K562 (cell line): Measurements from ENCODE around the gene UNC5B. TPM values are rescaled to one million over a fixed set of nuclear protein-coding genes. Genes with fewer than 3 reads are reported as not detected.

ENCODE experiments used
- ATAC-seq: fragments of 200-7000 bp; cut with Tn5 transposase; 3 replicates; pipeline ENCODE4 v1.9.1; 2020; ENCODE audit warnings: moderate library complexity
- BruUV-seq: library from RNA; stranded (reverse); fragments of 400-500 nt; replicated peaks from 2 replicates; lab custom pipeline; 2021; lab: Mats Ljungman, UMichigan
- CTCF ChIA-PET: fragments of 300-600 bp; formaldehyde crosslinking; extraction: SDS; loops from one replicate; lab custom pipeline; 2021; ENCODE audit warnings: low intra/inter-chr PET ratio; lab: Yijun Ruan, JAX
- POLR2A ChIA-PET: fragments of 300-600, 350-650 bp; sonication (Branson Sonifier 250); formaldehyde crosslinking; extraction: SDS; loops from one replicate; lab custom pipeline; 2021; ENCODE audit warnings: antibody characterized with exemption, inconsistent platforms; lab: Yijun Ruan, JAX
- DNase-seq, 4 experiments: peaks; one replicate each; pipeline versions ENCODE4 v3.0.0 to v3.0.0-alpha.2; 2011 to 2018; ENCODE audit warnings: low spot score in 3 of 4, mixed read lengths in 3 of 4; ENCODE audit errors: extremely low read depth in 1 of 4
- FAIRE-seq: peaks from 2 replicates; lab custom pipeline; 2011; peaks lifted over from hg19 to GRCh38; lab: Jason Lieb, UNC
- H2AFZ ChIP-seq: 2 replicates; pipeline ENCODE4 v1.6.0; 2011; ENCODE audit warnings: low read depth, low read length, control low read depth, inconsistent platforms
- H3K27ac ChIP-seq: fragments of 200-600 bp; 3 replicates; pipeline ENCODE4 v1.8.0; 2011; ENCODE audit warnings: low read depth, mild to moderate bottlenecking, control low read depth, inconsistent platforms, low read length, moderate library complexity, mixed read lengths; ENCODE audit errors: extremely low read depth
- H3K27me3 ChIP-seq, 2 experiments: fragments of 300-600 bp in 1 of 2; 2 replicates in 1 of 2; 3 replicates in 1 of 2; pipeline versions ENCODE4 v1.6.0 to v1.8.0; 2011; ENCODE audit warnings: inconsistent platforms in 2 of 2, low read length in 2 of 2, mild to moderate bottlenecking in 1 of 2, mixed read lengths in 1 of 2, moderate library complexity in 1 of 2; ENCODE audit not compliant: control insufficient read depth in 2 of 2, insufficient read depth in 2 of 2
- H3K36me3 ChIP-seq: fragments of 300-600 bp; 3 replicates; pipeline ENCODE4 v1.8.0; 2011; ENCODE audit warnings: mild to moderate bottlenecking, low read length, inconsistent platforms; ENCODE audit not compliant: control insufficient read depth, insufficient read depth
- H3K4me1 ChIP-seq, 2 experiments: fragments of 200-600 bp in 1 of 2; replicated peaks in 1 of 2; 2 replicates in 1 of 2; 3 replicates in 1 of 2; pipeline versions ENCODE4 v1.5.1 to v1.8.0; 2011; ENCODE audit warnings: inconsistent platforms in 2 of 2, low read length in 2 of 2, mild to moderate bottlenecking in 1 of 2, mixed read lengths in 1 of 2, moderate library complexity in 1 of 2; ENCODE audit not compliant: control insufficient read depth in 2 of 2, insufficient read depth in 2 of 2
- H3K4me2 ChIP-seq: 2 replicates; pipeline ENCODE4 v1.6.1; 2011; ENCODE audit warnings: low read length, control low read depth, inconsistent platforms, mixed read lengths; ENCODE audit not compliant: insufficient read depth
- H3K4me3 ChIP-seq: fragments of 200-600 bp; sonication (generic), shearing (Covaris generic); 2 replicates; pipeline ENCODE4 v1.5.1; 2016; ENCODE audit warnings: control low read depth, inconsistent platforms
- H3K79me2 ChIP-seq: fragments of 200-600 bp; 3 replicates; pipeline ENCODE4 v1.8.0; 2011; ENCODE audit warnings: low read length, inconsistent platforms; ENCODE audit not compliant: control insufficient read depth, insufficient read depth
- H3K9ac ChIP-seq, 2 experiments: 2 replicates each; pipeline versions ENCODE4 v1.6.0 to v1.6.1; 2011; ENCODE audit warnings: low read depth in 2 of 2, low read length in 2 of 2, control low read depth in 1 of 2, inconsistent platforms in 1 of 2, mild to moderate bottlenecking in 1 of 2, mixed read lengths in 1 of 2; ENCODE audit not compliant: insufficient read depth in 1 of 2
- H3K9me1 ChIP-seq: one replicate; pipeline ENCODE4 v1.6.0; 2011; ENCODE audit warnings: inconsistent platforms, mild to moderate bottlenecking, low read length, moderate library complexity; ENCODE audit not compliant: control insufficient read depth, insufficient read depth
- H3K9me3 ChIP-seq: replicated peaks from 2 replicates; pipeline ENCODE4 v1.5.1; 2011; ENCODE audit warnings: low read depth, low read length, inconsistent platforms; ENCODE audit not compliant: control insufficient read depth, insufficient read depth
- H4K20me1 ChIP-seq: replicated peaks from 2 replicates; pipeline ENCODE4 v1.6.1; 2011; ENCODE audit warnings: low read length, inconsistent platforms, mixed read lengths; ENCODE audit not compliant: control insufficient read depth, insufficient read depth
- BRF1 ChIP-seq: IDR thresholded peaks from 3 replicates; pipeline ENCODE4 v1.6.1; 2011; ENCODE audit warnings: borderline replicate concordance, mild to moderate bottlenecking; ENCODE audit not compliant: insufficient read length; ENCODE audit errors: extremely low read depth
- DNMT1 ChIP-seq: fragments of 450-650 bp; IDR thresholded peaks from 2 replicates; pipeline ENCODE4 v1.6.1; 2016; ENCODE audit warnings: antibody characterized with exemption, mild to moderate bottlenecking
- EHMT2 ChIP-seq: fragments of 450-650 bp; IDR thresholded peaks from 2 replicates; pipeline ENCODE4 v1.6.1; 2018; ENCODE audit warnings: antibody characterized with exemption
- HNRNPLL ChIP-seq: fragments of 200-400 bp; formaldehyde crosslinking; IDR thresholded peaks from 2 replicates; pipeline ENCODE4 v1.6.1; 2017; ENCODE audit warnings: low read length, low read depth, mild to moderate bottlenecking; ENCODE audit not compliant: poor library complexity, severe bottlenecking
- NR2C2 ChIP-seq, 2 experiments: fragments of 200-800 bp in 1 of 2; sonication (Bioruptor generic) in 1 of 2; sonication (generic) in 1 of 2; formaldehyde crosslinking in 1 of 2; IDR thresholded peaks; 2 replicates each; pipeline versions ENCODE4 v1.6.1 to v1.8.0; 2016 to 2022; ENCODE audit warnings: mild to moderate bottlenecking in 1 of 2, missing compliant biosample characterization in 1 of 2, missing genetic modification characterization in 1 of 2, missing genetic modification reagents in 1 of 2
- PYGO2 ChIP-seq: fragments of 450-650 bp; IDR thresholded peaks from 2 replicates; pipeline ENCODE4 v1.6.1; 2016; ENCODE audit warnings: mild to moderate bottlenecking, missing genetic modification characterization, moderate library complexity, missing compliant biosample characterization
- TEAD1 ChIP-seq, 2 experiments: fragments of 450-650 bp in 1 of 2; sonication (generic) in 1 of 2; formaldehyde crosslinking; IDR thresholded peaks; 2 replicates each; pipeline versions ENCODE4 v1.4.0 to v1.8.0; 2020 to 2022; ENCODE audit warnings: mild to moderate bottlenecking in 2 of 2, missing genetic modification reagents in 1 of 2
- WGBS: fragments of 100-300 bp; shearing (Covaris generic); methylation state at CpG from one replicate; pipeline ENCODE4 v1.1.6; 2016; ENCODE audit warnings: low coverage, mixed read lengths; ENCODE audit not compliant: insufficient coverage; ENCODE audit errors: missing lambda C conversion rate; 5-methylcytosine and 5-hydroxymethylcytosine counted together
- in situ Hi-C: fragments of 300-500 bp; cut with MboI; formaldehyde crosslinking; loops from 4 replicates; pipeline ENCODE4 v1.15.0; 2018; ENCODE audit warnings: inconsistent platforms, mixed read lengths
- intact Hi-C: fragments of 100-400 bp; cut with micrococcal nuclease; formaldehyde crosslinking; loops from 2 replicates; pipeline ENCODE4 v1.14.2; 2022
- polyA plus RNA-seq, 8 experiments: library from polyadenylated mRNA; depleted of rRNA in 4 of 8; stranded (reverse) in 5 of 8; unstranded in 3 of 8; fragments of >200 nt; fragmentation: Nextera tagmentation in 2 of 8; fragmentation: Illumina TruSeq in 1 of 8; extraction: Ambion mirVana in 2 of 8; extraction: Trizol in 1 of 8; gene quantifications; 2 replicates each; pipeline versions ENCODE4 v1.2.1 to v1.2.3, GENCODE V29; 2011 to 2014; ENCODE audit warnings: inconsistent platforms in 1 of 8, missing spikeins in 1 of 8
- total RNA-seq, 7 experiments: library from RNA; depleted of rRNA in 6 of 7; stranded (reverse); fragments of >200 nt in 6 of 7; fragmentation: Illumina TruSeq in 2 of 7; extraction: Trizol in 2 of 7; gene quantifications; 2 replicates each; pipeline versions ENCODE4 v1.2.1 to v1.2.3, GENCODE V29; 2011 to 2021; ENCODE audit warnings: low replicate concordance in 1 of 7

Gene UNC5B
- total and polyA plus RNA-seq, 9 of the 15 experiments (the other 6 are each of a cell fraction or from before 2014, with no cell fraction given), result 0.10 to 8.4 (median 2.1) TPM

DNA sequence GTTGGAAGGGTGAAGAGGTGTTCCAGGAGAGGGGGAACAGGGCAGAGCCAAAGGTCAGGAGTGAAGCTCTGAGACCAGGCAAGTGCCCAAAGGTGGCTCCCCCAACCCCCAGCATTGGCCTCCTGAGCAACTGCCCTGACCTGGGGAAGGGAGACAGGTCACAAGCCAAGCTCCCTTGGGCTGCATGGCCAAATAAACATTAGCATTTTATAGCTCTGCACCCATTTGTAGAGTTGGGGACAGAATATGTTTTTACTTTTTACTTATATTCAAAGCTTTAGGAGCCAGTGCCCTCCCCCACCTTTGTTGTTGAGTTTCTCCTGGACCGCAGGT, 4.0 kb downstream of the UNC5B start:
- Histone ChIP-seq H3K36me3 (no peaks in the 10 kb centered on the region), H3K79me2 (no peaks in the 10 kb centered on the region), H3K27me3 (peaks cover 14 to 66% of the 10 kb centered on the region in 2 experiments; a peak in 4 of 5 replicates), H3K9ac (no peak overlapping the region), H4K20me1 (peaks cover 23% of the 10 kb centered on the region), H3K4me1 (peaks cover 0 to 36% of the 10 kb centered on the region in 2 experiments; a peak in 4 of 5 replicates), H3K4me2 (no peak overlapping the region), H2AFZ (no peak overlapping the region), H3K9me1 (no peaks in the 10 kb centered on the region), H3K4me3 (no peak overlapping the region), H3K27ac (no peak overlapping the region), H3K9me3 (no peaks in the 10 kb centered on the region)
- in situ Hi-C loops (no loop called here), intact Hi-C loops (no loop called here)
- POLR2A ChIA-PET, result interaction anchor here (0.6 to 2.7 kb wide), 4 partner anchors 9 to 48 kb away, joined by 3 to 14 read pairs (median 5); no protein-coding TSS in a partner anchor
- no TSS peak for BruUV-seq
- FAIRE-seq, result no peak
- no peak for TF ChIP-seq HNRNPLL
- no peak for TF ChIP-seq NR2C2 (CRISPR knock-in tag; IDR thresholded peaks at IDR 0.05)
- TF ChIP-seq NR2C2 (tag; IDR thresholded peaks at IDR 0.05), result 0 out of 2 replicates have a peak, but pooled peaks have one; percentile 17
- no peak for ATAC-seq
- 20% methylated on average over 1 of the region's 1 CpG for WGBS
- no peak for DNase-seq
- CTCF ChIA-PET, result no interaction called here

DNA sequence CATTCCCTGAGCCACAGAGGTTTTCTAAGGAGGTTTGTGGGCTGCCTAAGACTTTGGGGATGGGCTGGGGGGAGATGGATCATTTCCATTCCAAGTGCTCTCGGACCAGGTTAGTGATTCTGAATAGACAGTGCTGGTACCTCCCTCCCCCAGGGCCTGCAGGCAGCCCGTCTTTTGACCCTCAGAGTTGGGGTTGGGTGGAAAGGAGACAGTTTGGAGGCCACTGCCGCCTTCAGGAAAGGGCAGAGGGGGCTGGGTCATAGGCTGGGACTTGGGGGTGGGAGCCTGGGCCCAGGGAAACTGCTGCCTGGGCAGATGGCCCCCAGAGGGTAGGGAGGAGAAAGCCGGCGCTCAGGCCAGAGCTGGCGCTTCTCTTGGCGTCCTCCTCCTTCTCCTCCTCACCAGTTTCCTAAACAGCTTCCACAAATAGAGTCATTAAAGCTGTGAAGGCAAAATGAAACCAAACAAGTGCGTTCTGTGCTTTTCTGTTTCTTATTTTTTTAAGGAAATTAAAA, 4.4 kb downstream of the UNC5B start:
- POLR2A ChIA-PET, result interaction anchor here (2.0 to 2.7 kb wide), 2 partner anchors 13 to 47 kb away, joined by 7 to 14 read pairs; no protein-coding TSS in a partner anchor
- WGBS, result 24% methylated on average over 8 of the region's 8 CpGs
- Histone ChIP-seq H3K4me1 (peaks cover 0 to 36% of the 10 kb centered on the region in 2 experiments; a peak in 4 of 5 replicates), H2AFZ (no peak overlapping the region), H3K79me2 (no peaks in the 10 kb centered on the region), H3K9me1 (no peaks in the 10 kb centered on the region), H3K4me2 (no peak overlapping the region), H3K9ac (no peak overlapping the region), H3K4me3 (no peak overlapping the region), H3K36me3 (no peaks in the 10 kb centered on the region), H4K20me1 (peaks cover 27% of the 10 kb centered on the region), H3K9me3 (no peaks in the 10 kb centered on the region), H3K27me3 (peaks cover 10 to 61% of the 10 kb centered on the region in 2 experiments; a peak in 4 of 5 replicates), H3K27ac (no peak overlapping the region)
- in situ Hi-C loops, result no loop called here
- TF ChIP-seq PYGO2 (tag), result no peak
- no peak for TF ChIP-seq NR2C2 (CRISPR knock-in tag; IDR thresholded peaks at IDR 0.05)
- 0 out of 2 replicates have a peak, but pooled peaks have one; percentile 7 for TF ChIP-seq NR2C2 (tag; IDR thresholded peaks at IDR 0.05)
- TF ChIP-seq DNMT1, result no peak
- no peak for TF ChIP-seq TEAD1 (CRISPR knock-in tag; IDR thresholded peaks at IDR 0.05)
- TF ChIP-seq EHMT2, result no peak
- no peak for TF ChIP-seq BRF1
- DNase-seq (no peak), FAIRE-seq (no peak), ATAC-seq (no peak)
- no TSS peak for BruUV-seq
- intact Hi-C loops, result no loop called here
- CTCF ChIA-PET, result no interaction called here
